ENCODE data around the gene SMS. TPM values are rescaled to one million over a fixed set of nuclear protein-coding genes. Genes with fewer than 3 reads are reported as not detected.

Gene SMS
- polyA plus RNA-seq, 1 donor (not counting 4 experiments of a cell fraction or from before 2014, with no cell fraction given): 142 TPM

GRCh38 chrX:21968333-21968732 lies 27.8 kb downstream of the SMS start:
- no peak for FAIRE-seq
- Histone ChIP-seq H3K4me3 (ENCODE audit: control insufficient read depth in 2 of 3, extremely low read depth in 1 of 3, insufficient read depth in 2 of 3, low read depth in 1 of 3, low read length in 3 of 3) (no peak overlapping the region), H2AFZ (ENCODE audit: control insufficient read depth, low read length) (no peak overlapping the region), H3K4me2 (ENCODE audit: control insufficient read depth, extremely low read depth, insufficient read depth, low read depth, low read length) (no peak overlapping the region), H3K27ac (ENCODE audit: control insufficient read depth, insufficient read depth, low read length) (no peak overlapping the region), H3K9me1 (ENCODE audit: control insufficient read depth, extremely low read depth, insufficient read depth, low read length) (no peaks in the 10 kb centered on the region), H3K36me3 (ENCODE audit: control insufficient read depth in 2 of 2, extremely low read depth in 1 of 2, insufficient read depth in 2 of 2, low read length in 2 of 2) (peaks cover 4 to 7% of the 10 kb centered on the region in 2 experiments), H4K20me1 (ENCODE audit: control insufficient read depth, extremely low read depth, insufficient read depth, low read length) (peaks cover 9% of the 10 kb centered on the region), H3K4me1 (ENCODE audit: control insufficient read depth, extremely low read depth, insufficient read depth, low read length) (peaks cover 5% of the 10 kb centered on the region), H3K9me3 (ENCODE audit: control insufficient read depth, low read depth, low read length) (no peaks in the 10 kb centered on the region), H3K27me3 (ENCODE audit: control insufficient read depth, extremely low read depth, insufficient read depth, low read length) (no peaks in the 10 kb centered on the region), H3K9ac (ENCODE audit: control insufficient read depth, extremely low read depth, insufficient read depth, low read length) (no peak overlapping the region), H3K79me2 (ENCODE audit: control insufficient read depth, insufficient read depth, low read length) (peaks cover 64% of the 10 kb centered on the region)
- TF ChIP-seq EZH2 (IDR thresholded peaks at IDR 0.05; ENCODE audit: low read length) (no peak), CTCF (optimal IDR thresholded peaks at IDR 0.05 in 1 of 3, IDR thresholded peaks at IDR 0.05 in 1 of 3, conservative IDR thresholded peaks at IDR 0.05 in 1 of 3; ENCODE audit: extremely low read depth in 1 of 3, insufficient read depth in 2 of 3, low read length in 3 of 3) (no peak)
- no peak for DNase-seq (ENCODE audit: low read depth, low spot score)
- dilution Hi-C loops (cut with MboI; ENCODE audit: extremely low pct_ligation_motif_present, low sequenced_read_pairs): no loop called here

- Histone ChIP-seq H3K9me3 (ENCODE audit: control insufficient read depth, low read depth, low read length) (no peaks in the 10 kb centered on the region), H3K27ac (ENCODE audit: control insufficient read depth, insufficient read depth, low read length) (no peak overlapping the region), H3K4me3 (ENCODE audit: control insufficient read depth in 2 of 3, extremely low read depth in 1 of 3, insufficient read depth in 2 of 3, low read depth in 1 of 3, low read length in 3 of 3) (no peak overlapping the region), H4K20me1 (ENCODE audit: control insufficient read depth, extremely low read depth, insufficient read depth, low read length) (peaks cover 7% of the 10 kb centered on the region), H3K9ac (ENCODE audit: control insufficient read depth, extremely low read depth, insufficient read depth, low read length) (no peak overlapping the region), H3K36me3 (ENCODE audit: control insufficient read depth in 2 of 2, extremely low read depth in 1 of 2, insufficient read depth in 2 of 2, low read length in 2 of 2) (peaks cover 4 to 7% of the 10 kb centered on the region in 2 experiments), H3K27me3 (ENCODE audit: control insufficient read depth, extremely low read depth, insufficient read depth, low read length) (no peaks in the 10 kb centered on the region), H3K9me1 (ENCODE audit: control insufficient read depth, extremely low read depth, insufficient read depth, low read length) (no peaks in the 10 kb centered on the region), H3K79me2 (ENCODE audit: control insufficient read depth, insufficient read depth, low read length) (peaks cover 44% of the 10 kb centered on the region), H2AFZ (ENCODE audit: control insufficient read depth, low read length) (no peak overlapping the region), H3K4me1 (ENCODE audit: control insufficient read depth, extremely low read depth, insufficient read depth, low read length) (peaks cover 14% of the 10 kb centered on the region), H3K4me2 (ENCODE audit: control insufficient read depth, extremely low read depth, insufficient read depth, low read depth, low read length) (no peak overlapping the region)
- dilution Hi-C loops (cut with MboI; ENCODE audit: extremely low pct_ligation_motif_present, low sequenced_read_pairs): no loop called here
- DNase-seq (ENCODE audit: low read depth, low spot score) (no peak), FAIRE-seq (no peak)
- TF ChIP-seq CTCF (optimal IDR thresholded peaks at IDR 0.05 in 1 of 3, IDR thresholded peaks at IDR 0.05 in 1 of 3, conservative IDR thresholded peaks at IDR 0.05 in 1 of 3; ENCODE audit: extremely low read depth in 1 of 3, insufficient read depth in 2 of 3, low read length in 3 of 3) (no peak), EZH2 (IDR thresholded peaks at IDR 0.05; ENCODE audit: low read length) (no peak)
These were observed 29.8 kb downstream of the SMS start for GRCh38 chrX:21970326-21970725.
